ENCODE measurements around the gene ALPP. TPM values are rescaled to one million over a fixed set of nuclear protein-coding genes. Genes with fewer than 3 reads are reported as not detected.

ALPP gene
- polyA plus RNA-seq, 1 of the 3 experiments (the other 2 are of a cell fraction) = not detected

- Histone ChIP-seq H2AFZ (ENCODE audit: low read depth) (no peak overlapping the region), H3K36me3 (replicated peaks in 1 of 2; ENCODE audit: control insufficient read depth in 1 of 2, insufficient read depth in 2 of 2, low read length in 1 of 2) (no peaks in the 10 kb centered on the region), H3K9me2 (no peaks in the 10 kb centered on the region), H3K4me2 (no peak overlapping the region), H3K27ac (ENCODE audit: low read depth in 2 of 2, low read length in 1 of 2) (no peak overlapping the region), H4K20me1 (ENCODE audit: insufficient read depth) (no peaks in the 10 kb centered on the region), H3K27me3 (ENCODE audit: insufficient read depth) (peaks cover 5% of the 10 kb centered on the region; the same call in 1 of the 2 replicates), H3K9ac (no peak overlapping the region), H3K4me3 (ENCODE audit: low read depth in 2 of 2, low read length in 1 of 2) (no peak overlapping the region), H3F3A (replicated peaks; ENCODE audit: insufficient read depth) (no peaks in the 10 kb centered on the region), H3K79me2 (ENCODE audit: insufficient read depth) (no peaks in the 10 kb centered on the region), H3K4me1 (ENCODE audit: control insufficient read depth in 1 of 2, insufficient read depth in 2 of 2, low read depth in 1 of 2, low read length in 1 of 2) (no peaks in the 10 kb centered on the region), H3K9me3 (no peaks in the 10 kb centered on the region)
- ChIA-PET CTCF (interaction anchor here (1.0 kb wide), 2 partner anchors 15 to 533 kb away, joined by 3 to 4 read pairs; no protein-coding TSS in a partner anchor), POLR2A (no interaction called here)
- TF ChIP-seq FOXJ3 (CRISPR knock-in tag; IDR thresholded peaks at IDR 0.05) = no peak
- no peak for TF ChIP-seq MXI1 (IDR thresholded peaks at IDR 0.05; ENCODE audit: low read depth, low read length)
- TF ChIP-seq RFX5 (IDR thresholded peaks at IDR 0.05; ENCODE audit: low read length) = no peak
- no peak for TF ChIP-seq PBX3 (IDR thresholded peaks at IDR 0.05)
- no peak for TF ChIP-seq CHD2 (IDR thresholded peaks at IDR 0.05; ENCODE audit: low read length, partially characterized antibody)
- no peak for TF ChIP-seq FOSL2 (IDR thresholded peaks at IDR 0.05; ENCODE audit: borderline replicate concordance, low read depth)
- no peak for TF ChIP-seq MEF2A (IDR thresholded peaks at IDR 0.05; ENCODE audit: borderline replicate concordance, low read depth)
- no peak for TF ChIP-seq ZBTB33 (IDR thresholded peaks at IDR 0.05; ENCODE audit: borderline replicate concordance, low read depth)
- TF ChIP-seq REST (IDR thresholded peaks at IDR 0.05; ENCODE audit: low read depth, low read length) = no peak
- TF ChIP-seq TEAD4 (IDR thresholded peaks at IDR 0.05; ENCODE audit: borderline replicate concordance, insufficient read depth) = no peak
- no peak for TF ChIP-seq IRF3 (IDR thresholded peaks at IDR 0.05; ENCODE audit: low read depth, low read length)
- TF ChIP-seq SIN3A (IDR thresholded peaks at IDR 0.05; ENCODE audit: borderline replicate concordance, low read depth, low read length) = no peak
- no peak for TF ChIP-seq JUND (IDR thresholded peaks at IDR 0.05)
- no peak for DNase-seq
- WGBS (ENCODE audit: low lambda C conversion rate) = 67% methylated on average over 10 of the region's 16 CpGs
Observed at GRCh38 chr2:232431705-232432590, 53.4 kb downstream of the ALPP start.

Small RNAs within 50 kb of the gene (small RNA-seq; reads per million reads assigned to genes)
- gene AC068134.3 (0 reads per million in 7 experiments), gene AC068134.4 (0 reads per million in 7 experiments)

Other genes with a start within 250 kb of the ALPP start
- not detected in 2 replicates for gene ALPG, start 28.1 kb downstream of the ALPP start, polyA plus RNA-seq (2012; rRNA removed)
- not detected in 2 replicates for gene ALPI, start 77.4 kb downstream of the ALPP start, polyA plus RNA-seq (2012; rRNA removed)
- not detected in 2 replicates for gene ECEL1, start 109.1 kb downstream of the ALPP start, polyA plus RNA-seq (2012; rRNA removed)
- not detected in 2 replicates for gene PRSS56, start 141.6 kb downstream of the ALPP start, polyA plus RNA-seq (2012; rRNA removed)
- 0.12 TPM in 1 of 2 replicates, not detected in the other for gene CHRND, start 147.4 kb downstream of the ALPP start, polyA plus RNA-seq (2012; rRNA removed)
- gene CHRNG, start 160.9 kb downstream of the ALPP start, polyA plus RNA-seq (2012; rRNA removed) = not detected in 2 replicates
- gene TIGD1, start 171.8 kb downstream of the ALPP start, polyA plus RNA-seq (2012; rRNA removed) = 4.6 and 7.0 TPM in 2 replicates
- 27.6 and 29.1 TPM in 2 replicates for gene EIF4E2, start 171.9 kb downstream of the ALPP start, polyA plus RNA-seq (2012; rRNA removed)